ENCODE results near the gene PRR5L.
"Not testable (repeated sequence)": the region's sequence is repeated elsewhere in the genome, so short reads cannot be mapped to it uniquely, and the experiment has no call there.

The PRR5L gene

GRCh38 chr11:36469063-36469462 lies 173.0 kb downstream of the PRR5L start:
- TF ChIP-seq CTCF (IDR thresholded peaks at IDR 0.05; ENCODE audit: control insufficient read depth, extremely low read depth, insufficient read depth): peak; percentile 32
- DNase-seq (ENCODE audit: low read depth): no peak
- H3K4me3 ChIP-seq (ENCODE audit: low read depth, low read length): no peak overlapping the region

- no peak for DNase-seq (ENCODE audit: low read depth)
- no peak overlapping the region for H3K4me3 ChIP-seq (ENCODE audit: low read depth, low read length)
- TF ChIP-seq CTCF (IDR thresholded peaks at IDR 0.05; ENCODE audit: control insufficient read depth, extremely low read depth, insufficient read depth): no peak
Observed at GRCh38 chr11:36469881-36470802, 174.1 kb downstream of the PRR5L start.

GRCh38 chr11:36471577-36471976 lies 175.5 kb downstream of the PRR5L start:
- no peak for DNase-seq (ENCODE audit: low read depth)
- H3K4me3 ChIP-seq (ENCODE audit: low read depth, low read length): no peak overlapping the region
- TF ChIP-seq CTCF (IDR thresholded peaks at IDR 0.05; ENCODE audit: control insufficient read depth, extremely low read depth, insufficient read depth): no peak

- TF ChIP-seq CTCF (IDR thresholded peaks at IDR 0.05; ENCODE audit: control insufficient read depth, extremely low read depth, insufficient read depth): no peak
Observed at GRCh38 chr11:36475192-36475591, 179.1 kb downstream of the PRR5L start.

GRCh38 chr11:36478700-36479329 lies 182.7 kb downstream of the PRR5L start:
- H3K4me3 ChIP-seq (ENCODE audit: low read depth, low read length): no peak overlapping the region
- peak; percentile 73 for TF ChIP-seq CTCF (IDR thresholded peaks at IDR 0.05; ENCODE audit: control insufficient read depth, extremely low read depth, insufficient read depth)
- DNase-seq (ENCODE audit: low read depth): peak; percentile 36

More at GRCh38 chr11:36475192-36475591, 179.1 kb downstream of the PRR5L start:
- DNase-seq (ENCODE audit: low read depth): no peak
- no peak overlapping the region for H3K4me3 ChIP-seq (ENCODE audit: low read depth, low read length)

GRCh38 chr11:36480833-36481232 lies 184.7 kb downstream of the PRR5L start:
- no peak for TF ChIP-seq CTCF (IDR thresholded peaks at IDR 0.05; ENCODE audit: control insufficient read depth, extremely low read depth, insufficient read depth)
- DNase-seq (ENCODE audit: low read depth): no peak
- H3K4me3 ChIP-seq (ENCODE audit: low read depth, low read length): no peak overlapping the region

- not testable (repeated sequence) for DNase-seq (ENCODE audit: low read depth); H3K4me3 ChIP-seq (ENCODE audit: low read depth, low read length)
Observed at GRCh38 chr11:36483042-36483441, 187.0 kb downstream of the PRR5L start.
